Measurements from ENCODE around the gene IPO4.

The IPO4 gene

GRCh38 chr14:24145690-24146452, 42.7 kb downstream of the IPO4 start:
- no peak for DNase-seq (ENCODE audit: low spot score)
- CTCF ChIA-PET = interaction anchor here (0.6 to 2.0 kb wide), 3 partner anchors 8 to 29 kb away, joined by 5 to 10 read pairs (median 6); partner anchors contain the start of gene IRF9

GRCh38 chr14:24145219-24145618, 43.4 kb downstream of the IPO4 start:
- POLR2A ChIA-PET (ENCODE audit: low non-redundant PET) = interaction anchor here (0.7 kb wide), 1 partner anchor 31 kb away, joined by 3 read pairs; the partner anchor contains the start of gene DCAF11
- no peak for TF ChIP-seq CTCF (conservative IDR thresholded peaks at IDR 0.05; ENCODE audit: low read depth)
- CTCF ChIA-PET = interaction anchor here (2.0 kb wide), 1 partner anchor 16 kb away, joined by 10 read pairs; the partner anchor contains the start of gene IRF9
- no peak for DNase-seq (ENCODE audit: low spot score)
- peak overlapping the region; percentile 58 for H3K27ac ChIP-seq

More at GRCh38 chr14:24145690-24146452, 42.7 kb downstream of the IPO4 start:
- POLR2A ChIA-PET (ENCODE audit: low non-redundant PET) = interaction anchor here (0.7 kb wide), 1 partner anchor 32 kb away, joined by 3 read pairs; the partner anchor contains the start of gene DCAF11
- TF ChIP-seq CTCF (conservative IDR thresholded peaks at IDR 0.05; ENCODE audit: low read depth) = no peak
- peak overlapping the region; percentile 97 for H3K27ac ChIP-seq

- no peak for DNase-seq (ENCODE audit: low spot score)
- POLR2A ChIA-PET (ENCODE audit: low non-redundant PET) = no interaction called here
- CTCF ChIA-PET = interaction anchor here (0.6 to 0.8 kb wide), 2 partner anchors 16 to 21 kb away, joined by 3 read pairs; no protein-coding TSS in a partner anchor
- H3K27ac ChIP-seq = no peak overlapping the region
- TF ChIP-seq CTCF (conservative IDR thresholded peaks at IDR 0.05; ENCODE audit: low read depth) = no peak
Measured at GRCh38 chr14:24144451-24144850, 44.2 kb downstream of the IPO4 start.

- ChIA-PET POLR2A (ENCODE audit: low non-redundant PET) (no interaction called here), CTCF (interaction anchor here (0.6 kb wide), 2 partner anchors 17 to 35 kb away, joined by 3 read pairs; no protein-coding TSS in a partner anchor)
- H3K27ac ChIP-seq = peak overlapping the region; percentile 39; the same call in 1 of the 2 replicates
- TF ChIP-seq CTCF (conservative IDR thresholded peaks at IDR 0.05; ENCODE audit: low read depth) = no peak
- no peak for DNase-seq (ENCODE audit: low spot score)
Measured at GRCh38 chr14:24143511-24143910, 45.1 kb downstream of the IPO4 start.

- peak; percentile 98 for DNase-seq (ENCODE audit: low spot score)
- TF ChIP-seq CTCF (conservative IDR thresholded peaks at IDR 0.05; ENCODE audit: low read depth) = no peak
- CTCF ChIA-PET = interaction anchor here (0.6 kb wide), 2 partner anchors 14 to 185 kb away, joined by 3 read pairs; no protein-coding TSS in a partner anchor
- H3K27ac ChIP-seq = peak within 1 kb of the TSS; percentile 96
- POLR2A ChIA-PET (ENCODE audit: low non-redundant PET) = interaction anchor here (0.5 to 1.2 kb wide), 6 partner anchors 11 to 589 kb away, joined by 3 to 7 read pairs (median 4); partner anchors contain the start of genes PCK2, TINF2 and ZFHX2
Measured at GRCh38 chr14:24141097-24141880, 47.3 kb downstream of the IPO4 start, which contains the start of gene EMC9. Gene EMC9, minus strand, starts transcription at chr14:24141591. Its CDS starts 287 bp downstream, at chr14:24141304.

Measured in RWPE1 (cell line).